ENCODE results near the gene CSTF1.

The CSTF1 gene

GRCh38 chr20:56392132-56392880, at the start of gene CSTF1, which contains the start of gene AURKA:
CSTF1 (plus strand) TSS chr20:56392645; CDS start chr20:56395553, 2,908 bp downstream.
AURKA (minus strand) TSS chr20:56392215; CDS start chr20:56388197, 4,018 bp downstream.
- Mint-ChIP-seq H3K4me1 (peaks cover 62% of the 10 kb centered on the region), H3K27me3 (no peaks in the 10 kb centered on the region), H3K9me3 (no peaks in the 10 kb centered on the region), H3K4me3 (no peak within 1 kb of the TSS), H3K36me3 (peaks cover 56% of the 10 kb centered on the region), H3K27ac (no peak within 1 kb of the TSS)
- peak; percentile 99 for DNase-seq
- CTCF ChIA-PET, result interaction anchor here (1.2 to 1.3 kb wide), 2 partner anchors 11 to 72 kb away, joined by 3 read pairs; no protein-coding TSS in a partner anchor

- Mint-ChIP-seq H3K27ac (no peak overlapping the region), H3K27me3 (peaks cover 52% of the 10 kb centered on the region)
- CTCF ChIA-PET, result interaction anchor here (1.5 to 4.1 kb wide), 3 partner anchors 9 to 95 kb away, joined by 5 to 25 read pairs (median 13); partner anchors contain the start of genes FAM210B and MC3R
Measured at GRCh38 chr20:56342783-56343182, 49.7 kb upstream of the CSTF1 start.

GRCh38 chr20:56343861-56344381, 48.5 kb upstream of the CSTF1 start:
- Mint-ChIP-seq H3K27ac (no peak overlapping the region), H3K4me1 (peaks cover 4% of the 10 kb centered on the region), H3K36me3 (no peaks in the 10 kb centered on the region), H3K27me3 (peaks cover 52% of the 10 kb centered on the region), H3K4me3 (no peak overlapping the region), H3K9me3 (no peaks in the 10 kb centered on the region)
- DNase-seq, result peak; percentile 54
- CTCF ChIA-PET, result interaction anchor here (0.6 to 4.1 kb wide), 8 partner anchors 8 to 234 kb away, joined by 3 to 25 read pairs (median 4); partner anchors contain the start of genes FAM210B and MC3R

More at GRCh38 chr20:56342783-56343182, 49.7 kb upstream of the CSTF1 start:
- no peak for DNase-seq
- no peaks in the 10 kb centered on the region for H3K36me3 Mint-ChIP-seq
- H3K4me1 Mint-ChIP-seq, result peaks cover 4% of the 10 kb centered on the region
- H3K4me3 Mint-ChIP-seq, result no peak overlapping the region
- no peaks in the 10 kb centered on the region for H3K9me3 Mint-ChIP-seq

GRCh38 chr20:56345911-56346310, 46.5 kb upstream of the CSTF1 start:
- CTCF ChIA-PET, result no interaction called here
- Mint-ChIP-seq H3K4me3 (no peak overlapping the region), H3K36me3 (no peaks in the 10 kb centered on the region), H3K27ac (no peak overlapping the region), H3K9me3 (no peaks in the 10 kb centered on the region), H3K27me3 (peaks cover 53% of the 10 kb centered on the region), H3K4me1 (peaks cover 4% of the 10 kb centered on the region)
- no peak for DNase-seq

GRCh38 chr20:56347628-56348304, 44.7 kb upstream of the CSTF1 start:
- DNase-seq, result no peak
- Mint-ChIP-seq H3K4me1 (peaks cover 4% of the 10 kb centered on the region), H3K27ac (no peak overlapping the region), H3K27me3 (peaks cover 53% of the 10 kb centered on the region), H3K36me3 (no peaks in the 10 kb centered on the region), H3K4me3 (no peak overlapping the region), H3K9me3 (no peaks in the 10 kb centered on the region)
- CTCF ChIA-PET, result no interaction called here

GRCh38 chr20:56348305-56348693, 44.1 kb upstream of the CSTF1 start:
- no peak for DNase-seq
- H3K9me3 Mint-ChIP-seq, result no peaks in the 10 kb centered on the region
- CTCF ChIA-PET, result no interaction called here
- H3K36me3 Mint-ChIP-seq, result no peaks in the 10 kb centered on the region
- H3K4me1 Mint-ChIP-seq, result peaks cover 4% of the 10 kb centered on the region
- no peak overlapping the region for H3K4me3 Mint-ChIP-seq
- no peak overlapping the region for H3K27ac Mint-ChIP-seq
- H3K27me3 Mint-ChIP-seq, result peaks cover 48% of the 10 kb centered on the region

- no peaks in the 10 kb centered on the region for H3K9me3 Mint-ChIP-seq
- no peak for DNase-seq
- H3K27ac Mint-ChIP-seq, result no peak overlapping the region
Measured at GRCh38 chr20:56348746-56349145, 43.7 kb upstream of the CSTF1 start.

GRCh38 chr20:56350842-56351241, 41.6 kb upstream of the CSTF1 start:
- no peak overlapping the region for H3K4me3 Mint-ChIP-seq
- DNase-seq, result no peak
- CTCF ChIA-PET, result no interaction called here
- peaks cover 35% of the 10 kb centered on the region for H3K27me3 Mint-ChIP-seq
- H3K4me1 Mint-ChIP-seq, result no peaks in the 10 kb centered on the region
- no peaks in the 10 kb centered on the region for H3K9me3 Mint-ChIP-seq
- no peak overlapping the region for H3K27ac Mint-ChIP-seq
- H3K36me3 Mint-ChIP-seq, result no peaks in the 10 kb centered on the region

More at GRCh38 chr20:56348746-56349145, 43.7 kb upstream of the CSTF1 start:
- Mint-ChIP-seq H3K27me3 (peaks cover 43% of the 10 kb centered on the region), H3K36me3 (no peaks in the 10 kb centered on the region), H3K4me1 (peaks cover 4% of the 10 kb centered on the region), H3K4me3 (no peak overlapping the region)
- CTCF ChIA-PET, result no interaction called here

- H3K9me3 Mint-ChIP-seq, result no peaks in the 10 kb centered on the region
- H3K4me3 Mint-ChIP-seq, result no peak overlapping the region
- no peaks in the 10 kb centered on the region for H3K4me1 Mint-ChIP-seq
- CTCF ChIA-PET, result interaction anchor here (1.6 kb wide), 1 partner anchor 9 kb away, joined by 5 read pairs; no protein-coding TSS in a partner anchor
- H3K27ac Mint-ChIP-seq, result no peak overlapping the region
- no peaks in the 10 kb centered on the region for H3K36me3 Mint-ChIP-seq
- no peak for DNase-seq
- H3K27me3 Mint-ChIP-seq, result peaks cover 36% of the 10 kb centered on the region
Measured at GRCh38 chr20:56352345-56353055, 39.9 kb upstream of the CSTF1 start.

- CTCF ChIA-PET, result interaction anchor here (0.6 kb wide), 1 partner anchor 275 kb away, joined by 3 read pairs; the partner anchor contains the start of gene TFAP2C
- peaks cover 3% of the 10 kb centered on the region for H3K4me1 Mint-ChIP-seq
- H3K27me3 Mint-ChIP-seq, result peaks cover 36% of the 10 kb centered on the region
- DNase-seq, result no peak
- no peaks in the 10 kb centered on the region for H3K9me3 Mint-ChIP-seq
- no peak overlapping the region for H3K27ac Mint-ChIP-seq
- H3K4me3 Mint-ChIP-seq, result no peak overlapping the region
- H3K36me3 Mint-ChIP-seq, result no peaks in the 10 kb centered on the region
Measured at GRCh38 chr20:56353356-56353755, 39.1 kb upstream of the CSTF1 start.

- no peak overlapping the region for H3K27ac Mint-ChIP-seq
- peaks cover 21% of the 10 kb centered on the region for H3K27me3 Mint-ChIP-seq
- no peak for DNase-seq
- peaks cover 15% of the 10 kb centered on the region for H3K4me1 Mint-ChIP-seq
- H3K9me3 Mint-ChIP-seq, result no peaks in the 10 kb centered on the region
- H3K36me3 Mint-ChIP-seq, result no peaks in the 10 kb centered on the region
- CTCF ChIA-PET, result interaction anchor here (1.0 to 2.6 kb wide), 2 partner anchors 14 to 193 kb away, joined by 3 to 13 read pairs; no protein-coding TSS in a partner anchor
- H3K4me3 Mint-ChIP-seq, result peak overlapping the region; percentile 75
Measured at GRCh38 chr20:56358070-56358469, 34.4 kb upstream of the CSTF1 start.

GRCh38 chr20:56358600-56359211, 33.7 kb upstream of the CSTF1 start, which contains the start of gene FAM210B:
FAM210B (plus strand) TSS chr20:56358974; CDS start chr20:56359006, 32 bp downstream.
- CTCF ChIA-PET, result interaction anchor here (1.0 to 2.6 kb wide), 2 partner anchors 15 to 192 kb away, joined by 3 to 13 read pairs; no protein-coding TSS in a partner anchor
- H3K27ac Mint-ChIP-seq, result peak within 1 kb of the TSS; percentile 45

More at GRCh38 chr20:56358600-56359211, 33.7 kb upstream of the CSTF1 start, which contains the start of gene FAM210B:
- H3K9me3 Mint-ChIP-seq, result no peaks in the 10 kb centered on the region
- peak within 1 kb of the TSS; percentile 86 for H3K4me3 Mint-ChIP-seq
- H3K36me3 Mint-ChIP-seq, result no peaks in the 10 kb centered on the region
- H3K4me1 Mint-ChIP-seq, result peaks cover 15% of the 10 kb centered on the region
- peak; percentile 85 for DNase-seq
- H3K27me3 Mint-ChIP-seq, result peaks cover 21% of the 10 kb centered on the region
